ES-I3 (cell line): ENCODE measurements around the gene BMP6.

Source experiments
- H3K36me3 ChIP-seq: 2 replicates; pipeline ENCODE4 v1.6.1; 2013; ENCODE audit warnings: mild to moderate bottlenecking, low read length, control low read depth, moderate library complexity; ENCODE audit not compliant: insufficient read depth
- H3K4me1 ChIP-seq: 2 replicates; pipeline ENCODE4 v1.6.1; 2013; ENCODE audit warnings: mild to moderate bottlenecking, control low read depth, low read length; ENCODE audit not compliant: insufficient read depth
- H3K9ac ChIP-seq: 2 replicates; pipeline ENCODE4 v1.6.1; 2013; ENCODE audit warnings: low read depth, mild to moderate bottlenecking, low read length, moderate library complexity
- H3K9me3 ChIP-seq: 2 replicates; pipeline ENCODE4 v1.6.1; 2013; ENCODE audit warnings: mild to moderate bottlenecking, low read length, moderate library complexity; ENCODE audit not compliant: control insufficient read depth, insufficient read depth

BMP6 gene

GRCh38 chr6:7905416-7905815 is 179.5 kb downstream of the BMP6 start:
- Histone ChIP-seq H3K9ac (no peak overlapping the region), H3K36me3 (peaks cover 6% of the 10 kb centered on the region), H3K9me3 (no peaks in the 10 kb centered on the region), H3K4me1 (peaks cover 5% of the 10 kb centered on the region; the same call in 1 of the 2 replicates)

DNA sequence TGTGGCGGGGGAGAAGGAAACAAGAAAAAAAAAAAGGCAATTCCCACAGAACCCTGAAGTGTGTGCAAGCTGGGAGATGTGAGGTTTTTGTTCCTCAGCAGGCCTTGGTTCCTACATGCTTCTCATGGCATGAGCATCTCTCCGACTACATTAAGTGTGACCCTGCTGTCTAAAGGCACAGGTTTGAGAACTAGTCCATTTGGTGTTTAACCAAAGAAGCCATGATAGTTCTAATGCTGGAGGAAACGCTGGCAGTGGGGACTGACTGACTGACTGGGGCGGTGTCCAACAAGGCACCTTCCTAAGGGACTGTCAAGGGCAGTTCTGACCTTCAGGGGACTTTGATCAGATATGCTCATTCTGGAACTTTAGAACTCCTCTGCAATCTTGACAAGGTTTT is 180.8 kb downstream of the BMP6 start:
- Histone ChIP-seq H3K9me3 (no peaks in the 10 kb centered on the region), H3K4me1 (peaks cover 5% of the 10 kb centered on the region; the same call in 1 of the 2 replicates), H3K36me3 (peaks cover 3% of the 10 kb centered on the region), H3K9ac (no peak overlapping the region)

- Histone ChIP-seq H3K4me1 (peaks cover 5% of the 10 kb centered on the region; the same call in 1 of the 2 replicates), H3K9me3 (no peaks in the 10 kb centered on the region), H3K9ac (no peak overlapping the region), H3K36me3 (peaks cover 2% of the 10 kb centered on the region)
Measured at GRCh38 chr6:7907159-7907558, 181.3 kb downstream of the BMP6 start.

DNA sequence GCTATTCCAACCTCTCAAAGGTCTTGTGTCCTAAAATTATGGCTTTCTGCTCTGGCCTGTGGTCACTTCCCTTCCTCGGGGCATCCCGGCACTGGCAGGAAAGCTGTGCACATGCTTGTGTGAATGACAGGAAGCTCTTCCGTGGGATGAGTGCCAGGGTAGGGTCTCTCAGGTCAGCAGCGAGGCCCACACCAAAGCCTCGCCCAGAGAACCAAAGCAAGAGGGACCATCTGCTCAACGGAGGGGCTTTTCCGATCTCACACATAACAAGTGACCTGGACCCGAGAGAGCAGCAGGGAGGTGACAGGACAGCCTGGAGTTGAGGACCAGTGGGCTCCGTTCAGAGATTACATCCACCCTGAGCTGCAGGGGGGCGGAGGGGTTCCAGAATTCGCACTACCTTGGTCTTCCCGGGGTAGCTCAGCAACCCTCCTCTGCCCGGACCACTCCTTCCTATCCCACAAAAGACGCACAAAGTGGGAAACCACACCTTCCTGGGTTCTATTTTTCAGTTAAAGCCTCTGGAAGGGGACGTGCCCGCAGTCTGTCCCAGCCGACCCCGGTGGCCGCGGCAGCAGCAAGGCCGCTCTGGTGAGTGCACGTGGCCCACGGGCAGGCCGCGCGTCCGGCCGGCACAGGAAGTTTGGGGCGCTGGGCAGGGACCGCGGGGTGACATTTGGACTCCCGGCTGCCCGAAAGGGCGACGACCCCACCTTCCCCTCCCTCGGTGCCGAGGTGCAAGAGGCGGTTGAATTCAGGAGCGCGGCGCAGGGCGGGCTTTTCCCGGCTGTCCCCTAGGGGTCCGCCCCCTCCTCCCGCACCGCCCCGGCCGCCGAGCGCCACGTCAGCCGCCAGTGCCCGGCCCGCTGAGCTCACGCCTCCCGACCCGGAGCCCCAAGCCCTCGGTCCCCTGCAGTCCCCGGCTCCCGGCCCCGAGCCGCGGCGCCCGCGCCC is 183.7 kb downstream of the BMP6 start:
- Histone ChIP-seq H3K4me1 (peaks cover 5% of the 10 kb centered on the region; the same call in 1 of the 2 replicates), H3K36me3 (peaks cover 2% of the 10 kb centered on the region; the same call in 1 of the 2 replicates), H3K9me3 (no peaks in the 10 kb centered on the region), H3K9ac (peak overlapping the region; percentile 87)

- Histone ChIP-seq H3K4me1 (peaks cover 5% of the 10 kb centered on the region; the same call in 1 of the 2 replicates), H3K36me3 (no peaks in the 10 kb centered on the region; the same call in 1 of the 2 replicates), H3K9ac (peak overlapping the region; percentile 87), H3K9me3 (no peaks in the 10 kb centered on the region)
Measured at GRCh38 chr6:7910298-7910653, 184.4 kb downstream of the BMP6 start.

DNA sequence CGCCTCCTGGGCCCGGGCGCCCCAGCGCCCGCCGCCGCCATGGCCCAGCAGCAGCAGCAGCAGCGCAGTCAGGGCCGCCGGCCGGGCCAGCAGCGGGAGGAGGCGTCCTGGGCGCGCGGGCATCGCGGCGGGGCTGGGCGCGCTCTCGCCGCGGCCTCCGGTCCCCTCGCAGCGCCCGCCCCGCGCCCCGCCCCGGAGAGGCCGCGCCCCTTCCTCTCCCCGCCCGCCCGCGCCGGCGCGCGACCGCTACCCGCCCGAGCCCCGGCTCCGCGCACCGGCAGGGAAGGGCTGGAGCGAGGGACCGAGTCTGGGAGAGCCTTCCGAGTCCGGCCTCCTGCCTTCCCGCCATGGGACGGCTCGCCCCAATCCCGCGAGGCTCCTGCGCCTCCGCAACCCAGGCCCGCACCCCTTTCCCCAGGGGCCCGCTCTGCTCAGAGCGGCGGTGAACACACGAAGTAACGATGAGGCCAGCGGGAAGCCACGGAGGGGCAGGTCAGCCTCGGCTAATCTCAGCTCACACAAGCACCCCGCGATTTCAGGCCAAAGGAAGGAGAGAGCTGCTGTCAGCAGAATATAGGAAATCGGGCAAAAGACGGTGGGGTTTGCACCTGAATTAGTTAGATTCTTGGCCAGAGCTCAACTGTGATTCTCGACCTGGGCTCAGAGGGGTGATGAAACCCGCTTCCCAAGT is 184.9 kb downstream of the BMP6 start, which contains the start of gene TXNDC5:
Gene TXNDC5 (minus strand): TSS at position 135 of the 691 bp plus-strand sequence. CDS start 12 bp downstream, at position 123.
- Histone ChIP-seq H3K9ac (peak within 1 kb of the TSS; percentile 87), H3K36me3 (no peaks in the 10 kb centered on the region; the same call in 1 of the 2 replicates), H3K4me1 (peaks cover 5% of the 10 kb centered on the region; the same call in 1 of the 2 replicates), H3K9me3 (no peaks in the 10 kb centered on the region)

- H3K4me1 ChIP-seq, result peaks cover 5% of the 10 kb centered on the region; the same call in 1 of the 2 replicates
- peak overlapping the region; percentile 82 for H3K9ac ChIP-seq
- H3K36me3 ChIP-seq, result no peaks in the 10 kb centered on the region; the same call in 1 of the 2 replicates
- no peaks in the 10 kb centered on the region for H3K9me3 ChIP-seq
Measured at GRCh38 chr6:7911345-7911725, 185.4 kb downstream of the BMP6 start.

DNA sequence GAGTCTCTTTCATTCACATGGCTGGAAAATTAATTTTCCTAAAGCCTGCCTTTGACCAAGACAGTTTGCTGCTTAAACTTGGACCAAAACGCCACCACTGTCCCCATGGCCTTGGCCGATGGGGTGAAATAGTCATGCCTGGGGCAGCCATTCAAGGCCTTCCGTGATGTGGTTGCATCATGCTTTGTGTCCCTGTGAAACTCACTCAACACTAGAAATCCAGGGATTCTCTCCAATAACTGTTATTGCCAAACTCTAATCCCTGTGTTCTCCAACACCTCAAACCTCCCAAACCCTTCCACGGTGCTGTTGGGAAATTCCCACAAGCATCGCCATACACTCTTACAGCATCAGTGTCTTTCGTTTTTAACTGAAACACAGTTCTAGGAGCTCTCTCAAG is 186.1 kb downstream of the BMP6 start:
- Histone ChIP-seq H3K4me1 (peaks cover 5% of the 10 kb centered on the region; the same call in 1 of the 2 replicates), H3K9me3 (no peaks in the 10 kb centered on the region), H3K9ac (no peak overlapping the region), H3K36me3 (no peaks in the 10 kb centered on the region; the same call in 1 of the 2 replicates)

DNA sequence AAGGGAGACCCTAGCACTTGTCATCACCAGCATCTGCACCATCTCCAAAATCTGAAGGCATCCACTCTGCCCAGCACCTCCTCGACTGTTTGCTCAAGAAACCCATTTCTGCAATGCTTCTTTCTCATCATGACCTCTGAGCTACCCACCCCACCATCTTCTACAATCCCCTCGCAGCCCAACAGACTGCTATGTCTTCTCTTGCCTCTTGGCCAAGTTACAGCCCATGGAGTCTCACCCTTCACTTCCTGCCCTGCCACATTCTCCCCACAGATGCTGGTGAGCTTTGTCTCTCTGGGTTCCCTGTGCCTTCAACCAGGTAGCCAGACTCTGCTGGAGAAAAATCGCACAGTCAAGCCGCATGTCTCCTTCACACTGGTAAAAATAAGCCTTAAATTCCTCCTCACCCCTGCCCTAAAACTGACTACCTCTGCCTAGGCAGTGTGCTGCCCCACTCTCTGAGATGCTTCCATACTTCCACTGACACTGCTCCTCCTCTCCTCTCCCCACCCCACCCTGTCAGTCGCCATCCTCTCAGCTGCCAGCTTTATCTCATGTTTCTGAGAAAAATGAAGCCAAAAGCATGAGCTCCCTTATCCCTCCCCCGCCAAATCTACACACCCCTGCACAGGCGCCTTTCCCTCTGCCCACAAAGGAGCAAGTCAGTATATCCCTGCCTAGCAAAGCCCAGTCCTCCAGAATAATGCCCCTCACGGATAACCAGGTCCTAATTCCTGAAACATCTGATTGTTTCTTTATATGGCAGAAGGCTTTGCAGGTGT is 187.0 kb downstream of the BMP6 start:
- no peak overlapping the region for H3K9ac ChIP-seq
- H3K9me3 ChIP-seq, result no peaks in the 10 kb centered on the region
- no peaks in the 10 kb centered on the region; the same call in 1 of the 2 replicates for H3K36me3 ChIP-seq
- peaks cover 5% of the 10 kb centered on the region; the same call in 1 of the 2 replicates for H3K4me1 ChIP-seq

DNA sequence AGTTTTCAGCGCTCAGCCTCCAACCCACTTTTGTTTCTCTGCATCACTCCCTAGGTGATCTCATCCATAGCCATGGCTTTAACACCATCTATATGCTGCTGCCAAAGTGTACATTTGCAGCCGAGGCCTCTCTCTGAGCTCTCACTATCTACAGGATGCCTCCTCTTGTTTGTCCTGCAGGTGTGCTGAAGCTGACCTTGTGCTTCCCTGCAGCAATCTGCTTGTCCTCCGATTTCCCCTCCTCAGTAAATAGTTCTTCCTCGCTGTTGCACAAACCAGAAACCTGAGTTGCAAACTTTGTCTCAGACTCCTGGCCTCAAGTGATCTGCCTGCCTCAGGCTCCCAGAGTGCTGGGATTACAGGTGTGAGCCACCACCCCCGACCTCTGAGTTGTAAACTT is 188.4 kb downstream of the BMP6 start:
- Histone ChIP-seq H3K9ac (no peak overlapping the region), H3K36me3 (no peaks in the 10 kb centered on the region), H3K4me1 (no peaks in the 10 kb centered on the region), H3K9me3 (no peaks in the 10 kb centered on the region)

GRCh38 chr6:7914991-7915789 is 189.3 kb downstream of the BMP6 start:
- no peaks in the 10 kb centered on the region for H3K9me3 ChIP-seq
- no peak overlapping the region for H3K9ac ChIP-seq
- no peaks in the 10 kb centered on the region for H3K36me3 ChIP-seq
- H3K4me1 ChIP-seq, result no peaks in the 10 kb centered on the region

GRCh38 chr6:7916959-7917358 is 191.1 kb downstream of the BMP6 start:
- H3K4me1 ChIP-seq, result no peaks in the 10 kb centered on the region
- no peak overlapping the region for H3K9ac ChIP-seq
- H3K9me3 ChIP-seq, result no peaks in the 10 kb centered on the region
- no peaks in the 10 kb centered on the region for H3K36me3 ChIP-seq

GRCh38 chr6:7917729-7918128 is 191.8 kb downstream of the BMP6 start:
- Histone ChIP-seq H3K9ac (no peak overlapping the region), H3K9me3 (no peaks in the 10 kb centered on the region), H3K4me1 (no peaks in the 10 kb centered on the region), H3K36me3 (no peaks in the 10 kb centered on the region)
